Osteocyte (in vitro differentiated cells): ENCODE data around the gene ATRNL1. TPM values are rescaled to one million over a fixed set of nuclear protein-coding genes. Genes with fewer than 3 reads are reported as not detected.

Source experiments
- DNase-seq: peaks from one replicate; pipeline ENCODE4 v3.0.0; 2021; ENCODE audit warnings: mixed read lengths; ENCODE audit not compliant: unreplicated experiment; ENCODE audit errors: extremely low spot score
- H3K27ac Mint-ChIP-seq: one replicate; pipeline ENCODE4 v1.8.0; 2021; ENCODE audit warnings: mild to moderate bottlenecking, mixed read lengths; ENCODE audit not compliant: unreplicated experiment
- H3K27me3 Mint-ChIP-seq: one replicate; pipeline ENCODE4 v1.8.0; 2021; ENCODE audit warnings: mixed read lengths; ENCODE audit not compliant: unreplicated experiment
- H3K36me3 Mint-ChIP-seq: one replicate; pipeline ENCODE4 v1.8.0; 2021; ENCODE audit warnings: mixed read lengths; ENCODE audit not compliant: unreplicated experiment
- H3K4me1 Mint-ChIP-seq: one replicate; pipeline ENCODE4 v1.8.0; 2021; ENCODE audit warnings: mixed read lengths; ENCODE audit not compliant: unreplicated experiment
- H3K4me3 Mint-ChIP-seq: one replicate; pipeline ENCODE4 v1.8.0; 2021; ENCODE audit warnings: mild to moderate bottlenecking, moderate library complexity, mixed read lengths; ENCODE audit not compliant: unreplicated experiment
- H3K9me3 Mint-ChIP-seq: one replicate; pipeline ENCODE4 v1.8.0; 2021; ENCODE audit warnings: mixed read lengths; ENCODE audit not compliant: unreplicated experiment
- total RNA-seq: library from RNA; stranded (reverse); gene quantifications from 2 replicates; pipeline ENCODE4 v1.2.1, GENCODE V29; 2021
- TF ChIP-seq, protein P1 (sequence below): fragments of 200-600 bp; sonication (generic); IDR thresholded peaks from 2 replicates; pipeline ENCODE4 v1.5.0; 2021; ENCODE audit warnings: antibody characterized with exemption, mild to moderate bottlenecking, moderate library complexity

ATRNL1 gene
- total RNA-seq, 1 donor from 2014 or later: 20.2 TPM

DNA sequence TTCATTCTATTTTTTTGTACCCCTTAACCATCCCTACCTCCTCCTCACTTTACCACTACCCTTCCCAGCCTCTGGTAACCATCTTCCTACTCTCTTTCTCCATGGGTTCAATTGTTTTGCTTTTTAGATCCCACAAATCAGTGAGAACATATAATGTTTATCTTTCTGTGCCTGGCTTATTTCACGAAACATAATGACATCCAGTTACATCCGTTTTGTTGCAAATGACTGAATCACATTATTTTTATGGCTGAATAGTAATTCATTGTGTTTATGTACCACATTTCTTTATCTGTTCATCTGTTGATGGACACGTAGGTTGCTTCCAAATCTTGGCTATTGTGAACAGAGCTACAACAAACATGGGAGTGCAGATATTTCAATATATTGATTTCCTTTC lies 24.1 kb downstream of the ATRNL1 start:
- no peak for DNase-seq

GRCh38 chr10:115118346-115118745 lies 25.2 kb downstream of the ATRNL1 start:
- TF ChIP-seq, protein P1, sequence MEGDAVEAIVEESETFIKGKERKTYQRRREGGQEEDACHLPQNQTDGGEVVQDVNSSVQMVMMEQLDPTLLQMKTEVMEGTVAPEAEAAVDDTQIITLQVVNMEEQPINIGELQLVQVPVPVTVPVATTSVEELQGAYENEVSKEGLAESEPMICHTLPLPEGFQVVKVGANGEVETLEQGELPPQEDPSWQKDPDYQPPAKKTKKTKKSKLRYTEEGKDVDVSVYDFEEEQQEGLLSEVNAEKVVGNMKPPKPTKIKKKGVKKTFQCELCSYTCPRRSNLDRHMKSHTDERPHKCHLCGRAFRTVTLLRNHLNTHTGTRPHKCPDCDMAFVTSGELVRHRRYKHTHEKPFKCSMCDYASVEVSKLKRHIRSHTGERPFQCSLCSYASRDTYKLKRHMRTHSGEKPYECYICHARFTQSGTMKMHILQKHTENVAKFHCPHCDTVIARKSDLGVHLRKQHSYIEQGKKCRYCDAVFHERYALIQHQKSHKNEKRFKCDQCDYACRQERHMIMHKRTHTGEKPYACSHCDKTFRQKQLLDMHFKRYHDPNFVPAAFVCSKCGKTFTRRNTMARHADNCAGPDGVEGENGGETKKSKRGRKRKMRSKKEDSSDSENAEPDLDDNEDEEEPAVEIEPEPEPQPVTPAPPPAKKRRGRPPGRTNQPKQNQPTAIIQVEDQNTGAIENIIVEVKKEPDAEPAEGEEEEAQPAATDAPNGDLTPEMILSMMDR: no peak
- Mint-ChIP-seq H3K36me3 (peaks cover 3% of the 10 kb centered on the region), H3K27me3 (no peaks in the 10 kb centered on the region)

More for the DNA sequence above, 24.1 kb downstream of the ATRNL1 start:
- peaks cover 11% of the 10 kb centered on the region for H3K9me3 Mint-ChIP-seq
- H3K27me3 Mint-ChIP-seq: no peaks in the 10 kb centered on the region
- H3K4me3 Mint-ChIP-seq: no peak overlapping the region
- TF ChIP-seq, protein P1: no peak
- H3K27ac Mint-ChIP-seq: no peak overlapping the region
- H3K36me3 Mint-ChIP-seq: peaks cover 3% of the 10 kb centered on the region
- H3K4me1 Mint-ChIP-seq: peaks cover 2% of the 10 kb centered on the region

DNA sequence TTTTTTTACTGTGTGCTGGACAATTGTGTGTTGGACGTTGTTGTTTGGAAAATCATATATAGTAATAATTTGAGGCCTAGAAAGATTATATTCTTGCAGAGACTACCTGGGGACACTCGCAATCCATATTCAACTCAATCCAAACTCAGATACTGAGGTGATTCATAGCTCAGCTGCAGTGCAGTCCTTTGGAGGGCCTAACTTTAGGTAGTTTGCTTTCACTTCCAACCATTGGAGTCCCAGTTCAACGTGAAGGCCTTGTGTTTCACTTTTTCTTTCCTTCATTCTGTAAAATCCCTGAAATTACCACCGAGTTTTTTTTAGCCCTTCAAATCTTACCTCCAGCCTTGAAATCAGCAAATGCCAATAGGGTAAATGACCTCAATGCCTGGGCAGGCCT lies 32.3 kb downstream of the ATRNL1 start:
- Mint-ChIP-seq H3K27me3 (no peaks in the 10 kb centered on the region), H3K4me3 (no peak overlapping the region), H3K9me3 (no peaks in the 10 kb centered on the region), H3K4me1 (peaks cover 10% of the 10 kb centered on the region), H3K27ac (no peak overlapping the region), H3K36me3 (no peaks in the 10 kb centered on the region)
- no peak for DNase-seq
- TF ChIP-seq, protein P1: no peak

More at GRCh38 chr10:115118346-115118745, 25.2 kb downstream of the ATRNL1 start:
- peaks cover 6% of the 10 kb centered on the region for H3K9me3 Mint-ChIP-seq
- DNase-seq: no peak
- H3K27ac Mint-ChIP-seq: no peak overlapping the region
- peaks cover 2% of the 10 kb centered on the region for H3K4me1 Mint-ChIP-seq
- H3K4me3 Mint-ChIP-seq: no peak overlapping the region

DNA sequence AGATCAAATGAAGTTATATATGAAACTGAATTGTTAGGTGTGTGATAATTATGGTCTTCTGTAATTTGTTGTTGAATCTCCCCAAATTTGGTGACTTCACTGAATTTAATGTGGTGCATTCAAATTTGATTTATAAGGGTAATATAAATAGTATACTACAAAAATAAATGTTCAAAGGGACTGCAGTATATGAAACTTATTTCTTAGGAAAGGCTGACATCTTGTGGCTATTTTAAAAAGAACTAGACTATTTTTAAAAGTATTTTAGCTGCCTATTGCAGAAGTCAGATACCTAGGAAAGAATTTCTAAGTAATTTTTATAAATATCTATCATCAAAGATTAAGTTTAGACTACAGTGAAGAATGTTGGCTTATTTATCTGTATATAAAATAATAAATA lies 36.6 kb downstream of the ATRNL1 start:
- H3K27me3 Mint-ChIP-seq: no peaks in the 10 kb centered on the region
- peaks cover 7% of the 10 kb centered on the region for H3K4me1 Mint-ChIP-seq

DNA sequence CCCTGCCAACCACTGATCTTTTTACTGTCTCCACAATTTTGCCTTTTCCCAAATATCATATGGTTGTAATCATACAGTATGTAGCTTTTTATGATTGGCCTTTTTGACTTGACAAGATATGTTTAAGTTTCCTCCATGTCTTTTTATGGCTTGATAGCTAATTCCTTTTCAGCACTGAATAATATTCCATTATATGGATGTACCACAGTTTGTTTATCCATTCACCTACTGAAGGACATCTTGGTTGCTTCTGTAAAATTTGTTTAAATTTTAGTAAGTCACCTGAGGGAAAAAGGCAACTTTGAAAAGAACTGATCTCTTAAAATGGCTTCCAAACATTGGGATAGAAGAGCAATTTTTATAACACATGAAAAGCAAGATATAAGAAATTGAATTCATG lies 43.5 kb downstream of the ATRNL1 start:
- TF ChIP-seq, protein P1: no peak
- Mint-ChIP-seq H3K9me3 (peaks cover 8% of the 10 kb centered on the region), H3K27ac (no peak overlapping the region), H3K36me3 (peaks cover 4% of the 10 kb centered on the region), H3K4me1 (no peaks in the 10 kb centered on the region), H3K27me3 (no peaks in the 10 kb centered on the region), H3K4me3 (no peak overlapping the region)
- DNase-seq: no peak

More for the DNA sequence above, 36.6 kb downstream of the ATRNL1 start:
- Mint-ChIP-seq H3K36me3 (no peaks in the 10 kb centered on the region), H3K4me3 (no peak overlapping the region), H3K9me3 (no peaks in the 10 kb centered on the region), H3K27ac (no peak overlapping the region)
- DNase-seq: no peak
- TF ChIP-seq, protein P1: peak; percentile 63
